Esophagus squamous epithelium (tissue), 4 donors: ENCODE measurements around the gene SCD5.

Source experiments
- POLR2A ChIP-seq, 4 donors: fragments of 450-650 bp; IDR thresholded peaks; one replicate each; pipeline ENCODE4 v1.6.1; 2017; ENCODE audit warnings: antibody characterized with exemption in 4 of 4, mild to moderate bottlenecking in 4 of 4, moderate library complexity in 3 of 4
- TF ChIP-seq, protein P1 (sequence below), 6 experiments: fragments of 450-650 bp in 4 of 6; fragments of 200-600 bp in 2 of 6; sonication (generic) in 2 of 6; IDR thresholded peaks; one replicate each; pipeline ENCODE4 v1.5.1; 2016 to 2019; ENCODE audit warnings: antibody characterized with exemption in 6 of 6, mild to moderate bottlenecking in 4 of 6, moderate library complexity in 4 of 6

DNA sequence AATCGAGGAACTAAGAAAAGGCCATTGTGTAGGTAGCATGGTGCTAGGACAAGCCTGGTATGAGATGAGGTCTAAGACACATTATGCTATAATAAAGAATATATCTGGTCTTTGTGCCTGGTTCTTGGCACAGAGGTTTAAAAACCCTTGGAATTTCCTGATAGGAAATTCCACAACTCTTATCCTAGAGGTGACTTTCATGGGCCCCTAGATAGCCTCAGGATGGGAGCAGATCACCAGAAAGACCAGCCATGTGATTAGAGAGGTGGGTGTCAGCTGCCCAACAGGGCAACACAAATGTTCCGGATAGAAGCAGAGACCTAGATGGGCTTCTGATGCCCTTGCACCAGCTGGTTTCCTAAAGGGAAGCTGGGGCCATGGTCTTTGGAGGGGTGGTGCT, 107.2 kb downstream of the SCD5 start:
- TF ChIP-seq, protein P1, sequence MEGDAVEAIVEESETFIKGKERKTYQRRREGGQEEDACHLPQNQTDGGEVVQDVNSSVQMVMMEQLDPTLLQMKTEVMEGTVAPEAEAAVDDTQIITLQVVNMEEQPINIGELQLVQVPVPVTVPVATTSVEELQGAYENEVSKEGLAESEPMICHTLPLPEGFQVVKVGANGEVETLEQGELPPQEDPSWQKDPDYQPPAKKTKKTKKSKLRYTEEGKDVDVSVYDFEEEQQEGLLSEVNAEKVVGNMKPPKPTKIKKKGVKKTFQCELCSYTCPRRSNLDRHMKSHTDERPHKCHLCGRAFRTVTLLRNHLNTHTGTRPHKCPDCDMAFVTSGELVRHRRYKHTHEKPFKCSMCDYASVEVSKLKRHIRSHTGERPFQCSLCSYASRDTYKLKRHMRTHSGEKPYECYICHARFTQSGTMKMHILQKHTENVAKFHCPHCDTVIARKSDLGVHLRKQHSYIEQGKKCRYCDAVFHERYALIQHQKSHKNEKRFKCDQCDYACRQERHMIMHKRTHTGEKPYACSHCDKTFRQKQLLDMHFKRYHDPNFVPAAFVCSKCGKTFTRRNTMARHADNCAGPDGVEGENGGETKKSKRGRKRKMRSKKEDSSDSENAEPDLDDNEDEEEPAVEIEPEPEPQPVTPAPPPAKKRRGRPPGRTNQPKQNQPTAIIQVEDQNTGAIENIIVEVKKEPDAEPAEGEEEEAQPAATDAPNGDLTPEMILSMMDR (IDR thresholded peaks at IDR 0.05), result no peak
- no peak for TF ChIP-seq POLR2A (IDR thresholded peaks at IDR 0.05)
